ENCODE data around the gene TNFSF18. TPM values are rescaled to one million over a fixed set of nuclear protein-coding genes. Genes with fewer than 3 reads are reported as not detected.
A peak's percentile ranks its signal among the peaks of the same experiment; 100 is the strongest.

TNFSF18 gene
- total and polyA plus RNA-seq, 2 of the 4 experiments (the other 2 are of a cell fraction) = 0.12 to 0.18 TPM

DNA sequence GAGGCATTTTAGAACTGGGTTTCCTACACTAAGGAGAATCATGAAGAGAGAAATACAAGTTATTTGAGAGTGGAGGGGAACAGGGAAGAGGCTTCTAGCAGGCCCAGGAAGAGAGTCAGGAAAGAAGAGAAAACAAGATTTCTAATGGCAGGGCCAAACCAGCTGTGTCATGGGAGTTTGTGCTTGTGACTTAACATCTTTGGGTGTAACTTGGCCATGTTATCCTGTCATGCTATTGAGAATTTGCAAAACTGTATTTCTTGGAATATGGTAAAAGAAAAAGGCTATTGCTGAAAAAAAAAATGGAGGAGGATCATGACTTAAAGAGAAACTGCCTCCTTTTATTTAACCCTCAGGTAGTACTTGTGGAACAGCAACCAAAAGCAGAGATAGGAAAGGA lies 47.4 kb upstream of the TNFSF18 start:
- Histone ChIP-seq H3K27me3 (ENCODE audit: control insufficient read depth, insufficient read depth, low read length) (no peaks in the 10 kb centered on the region), H4K8ac (ENCODE audit: low read depth in 2 of 2, low read length in 2 of 2) (peak overlapping the region in 1 of 2 experiments; percentile 69; a peak in 1 of 4 replicates), H3K56ac (ENCODE audit: extremely low read depth, insufficient read depth, low read length) (no peak overlapping the region), H4K91ac (ENCODE audit: insufficient read depth, low read depth, low read length) (peak overlapping the region; percentile 24), H3K9ac (ENCODE audit: low read depth, low read length) (no peak overlapping the region), H3K9me1 (ENCODE audit: insufficient read depth, low read length) (no peaks in the 10 kb centered on the region), H3K4ac (ENCODE audit: low read depth, low read length) (peak overlapping the region; percentile 53; the same call in 1 of the 2 replicates), H3K9me3 (ENCODE audit: control insufficient read depth, insufficient read depth, low read length) (peaks cover 5% of the 10 kb centered on the region), H3K14ac (replicated peaks; ENCODE audit: low read depth, low read length) (no peak overlapping the region), H2BK15ac (ENCODE audit: low read depth, low read length) (peak overlapping the region; percentile 93; the same call in 1 of the 3 replicates), H2BK5ac (ENCODE audit: low read depth, low read length, poor library complexity, severe bottlenecking) (no peak overlapping the region), H2AFZ (replicated peaks; ENCODE audit: low read length, poor library complexity) (no peak overlapping the region), H2AK5ac (ENCODE audit: low read depth, low read length) (peak overlapping the region; percentile 43; the same call in 1 of the 2 replicates), H3K36me3 (ENCODE audit: control insufficient read depth, insufficient read depth, low read length) (no peaks in the 10 kb centered on the region), H4K5ac (ENCODE audit: low read depth, low read length) (peak overlapping the region; percentile 72; the same call in 1 of the 2 replicates), H3K4me1 (ENCODE audit: control insufficient read depth, insufficient read depth, low read length) (peaks cover 5% of the 10 kb centered on the region; the same call in 1 of the 2 replicates), H2AK9ac (replicated peaks; ENCODE audit: low read depth, low read length, poor library complexity) (no peak overlapping the region), H3K27ac (ENCODE audit: insufficient read depth, low read length) (no peak overlapping the region), H3K23ac (ENCODE audit: low read depth, low read length) (peak overlapping the region; percentile 7; the same call in 1 of the 2 replicates), H4K20me1 (ENCODE audit: insufficient read depth, low read length) (no peaks in the 10 kb centered on the region), H2BK120ac (ENCODE audit: low read depth, low read length) (peak overlapping the region; percentile 73), H3K4me3 (ENCODE audit: insufficient read depth, low read depth, low read length) (no peak overlapping the region), H3K18ac (ENCODE audit: low read depth, low read length) (peak overlapping the region; percentile 73; the same call in 1 of the 2 replicates), H3K4me2 (ENCODE audit: low read depth, low read length) (no peak overlapping the region), H2BK20ac (ENCODE audit: low read depth, low read length) (peak overlapping the region; percentile 64; the same call in 1 of the 2 replicates), H3K79me1 (ENCODE audit: low read depth in 1 of 2, low read length in 2 of 2) (no peaks in the 10 kb centered on the region)
- CTCF ChIA-PET = no interaction called here
- ATAC-seq (ENCODE audit: low read depth) (no peak), DNase-seq (no peak)
- intact Hi-C loops (cut with micrococcal nuclease) = no loop called here
- no TSS peak for BruUV-seq (replicated peaks)
- no peak for TF ChIP-seq MAFK (IDR thresholded peaks at IDR 0.05; ENCODE audit: low read depth, low read length)
- in situ Hi-C loops (cut with MboI; ENCODE audit: low sequenced_read_pairs) = no loop called here
- POLR2A ChIA-PET (ENCODE audit: unreplicated experiment) = no interaction called here
- dilution Hi-C loops (cut with HindIII; ENCODE audit: low sequenced_read_pairs, unreplicated experiment) = no loop called here
